HTERT RPE-1 (cell line): ENCODE results near the gene USP51.
"Not testable (repeated sequence)": the region's sequence is repeated elsewhere in the genome, so short reads cannot be mapped to it uniquely, and the experiment has no call there.

ENCODE experiments used
- in situ Hi-C: fragments of 300-500 bp; cut with MboI; formaldehyde crosslinking; loops from 4 replicates; pipeline ENCODE4 v1.14.3; 2020; ENCODE audit warnings: low sequenced_read_pairs

Gene USP51

DNA sequence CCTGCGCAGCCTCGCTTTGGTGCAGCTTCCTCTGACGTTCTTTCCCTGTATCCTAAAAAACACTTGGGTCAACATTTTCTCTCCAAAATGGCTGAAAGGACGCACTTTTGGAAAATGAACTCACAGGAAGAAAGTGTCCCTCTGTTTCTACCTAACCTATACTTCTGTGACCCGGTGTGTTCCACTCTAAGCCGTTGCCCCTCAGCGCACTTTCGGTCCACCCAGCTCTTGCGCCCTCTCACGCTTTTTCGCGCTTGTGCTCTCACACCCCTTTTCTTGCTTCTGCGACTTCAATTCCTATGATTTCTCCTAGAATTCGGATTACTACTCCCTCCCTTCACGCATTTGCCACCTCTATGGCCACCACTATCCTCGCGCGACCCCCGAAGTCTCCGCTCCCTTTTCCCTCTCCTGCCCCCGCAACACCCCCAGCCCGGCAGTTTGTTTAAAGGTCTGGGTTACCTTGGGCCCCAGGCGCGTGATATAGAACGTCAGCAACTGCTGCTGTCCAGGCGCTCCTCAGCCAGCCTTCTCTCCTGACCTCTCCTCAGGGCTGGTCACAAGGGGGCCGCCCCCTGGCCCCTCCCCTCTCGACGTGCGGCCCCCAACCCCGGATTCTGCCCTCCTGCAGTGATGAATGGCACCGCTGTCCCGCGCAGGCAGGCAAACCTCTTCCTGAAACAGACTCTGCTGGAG is at the start of gene USP51:
TSS of gene USP51 (minus strand) at position 535 of the 696 bp plus-strand sequence. CDS start 909 bp downstream, outside the sequence.
- in situ Hi-C loops = no loop called here

DNA sequence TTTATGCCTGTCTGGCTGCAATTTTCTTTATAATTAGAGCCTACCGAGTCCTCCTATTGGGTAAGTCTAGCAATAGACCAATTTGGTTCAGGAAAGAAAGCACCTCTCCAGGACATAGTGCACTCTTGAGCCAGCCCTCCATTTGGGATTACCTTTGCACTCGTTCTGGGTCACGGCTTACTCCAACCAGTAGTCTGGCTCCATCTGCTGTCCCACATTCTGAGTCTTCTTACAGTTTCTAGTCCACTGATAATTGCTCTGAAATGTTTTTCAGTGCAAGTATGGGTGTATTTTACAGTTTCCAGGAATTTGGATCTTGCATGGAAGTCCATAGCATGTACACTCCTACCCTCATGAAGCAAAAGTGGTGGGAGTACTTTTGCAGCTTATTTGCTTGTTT is 34.8 kb upstream of the USP51 start:
- in situ Hi-C loops = no loop called here

DNA sequence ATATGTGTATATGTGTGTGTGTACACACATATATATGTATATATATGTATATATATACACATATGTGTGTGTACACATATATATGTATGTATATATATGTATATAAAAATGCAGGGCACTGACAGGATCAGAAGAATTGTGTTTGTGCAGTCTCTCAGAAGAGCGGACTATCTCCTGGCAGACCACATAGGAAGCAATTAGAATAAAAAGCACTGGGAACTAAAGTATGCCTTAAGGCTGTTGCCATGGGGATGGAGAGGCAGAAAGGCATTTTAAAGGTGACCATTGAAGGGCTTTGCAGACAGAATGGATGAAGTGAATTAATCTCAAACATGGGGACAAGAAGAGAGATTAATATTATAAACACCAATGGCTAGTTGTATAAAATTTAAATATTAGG is 33.7 kb upstream of the USP51 start:
- in situ Hi-C loops = no loop called here

DNA sequence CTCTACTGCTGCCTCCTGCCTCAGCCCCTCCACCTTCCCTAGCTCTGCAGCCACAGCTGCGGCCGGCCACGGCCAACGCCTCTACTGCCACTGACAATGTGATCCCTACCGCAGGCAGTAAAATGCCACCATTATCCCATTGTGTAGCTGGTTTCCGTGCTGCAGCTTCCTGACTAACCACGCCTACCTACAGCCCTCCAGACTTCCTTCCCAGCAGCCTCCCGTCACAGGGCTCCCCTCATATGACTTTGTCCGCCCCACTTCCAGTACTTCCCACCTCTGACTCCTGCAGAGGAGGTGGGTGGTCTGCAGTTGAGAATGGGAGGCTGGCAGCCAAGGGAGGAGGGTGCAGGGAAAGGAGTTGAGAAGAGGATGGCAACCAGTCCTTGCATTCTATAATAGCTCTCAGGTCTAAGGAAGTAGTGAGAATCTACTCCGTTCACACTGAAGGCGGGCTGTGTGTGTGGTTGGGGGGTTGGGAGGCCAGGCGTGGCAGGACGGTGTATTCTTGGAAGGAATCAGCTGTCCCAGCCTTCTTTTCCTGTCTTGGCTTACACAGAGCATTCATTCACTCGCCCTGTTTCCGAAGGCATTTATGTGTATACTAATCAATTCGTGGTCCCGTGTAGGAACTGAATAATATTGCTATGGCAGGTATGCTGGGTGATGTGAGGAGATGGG is 33.1 kb upstream of the USP51 start:
- in situ Hi-C loops = no loop called here

DNA sequence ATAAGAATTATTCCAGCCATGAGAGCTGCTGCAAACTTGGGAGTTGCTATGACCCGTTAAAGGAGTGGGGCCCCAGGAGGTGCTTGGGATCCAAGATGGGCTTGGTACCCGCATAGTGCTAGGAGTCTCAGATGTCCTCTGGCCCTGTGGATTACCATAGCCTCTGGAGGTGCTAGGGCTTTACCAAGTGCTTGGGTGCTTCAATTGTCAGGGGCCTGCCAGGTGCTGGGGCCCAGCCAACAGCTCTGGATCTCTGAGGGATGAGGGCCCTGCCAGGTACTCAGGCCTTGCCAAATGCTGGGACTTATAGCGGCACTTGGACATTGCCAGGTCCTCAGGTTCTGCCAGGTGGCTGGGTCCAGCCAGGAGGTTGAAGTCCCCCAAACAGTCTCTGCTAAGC is 32.0 kb upstream of the USP51 start:
- in situ Hi-C loops = no loop called here

DNA sequence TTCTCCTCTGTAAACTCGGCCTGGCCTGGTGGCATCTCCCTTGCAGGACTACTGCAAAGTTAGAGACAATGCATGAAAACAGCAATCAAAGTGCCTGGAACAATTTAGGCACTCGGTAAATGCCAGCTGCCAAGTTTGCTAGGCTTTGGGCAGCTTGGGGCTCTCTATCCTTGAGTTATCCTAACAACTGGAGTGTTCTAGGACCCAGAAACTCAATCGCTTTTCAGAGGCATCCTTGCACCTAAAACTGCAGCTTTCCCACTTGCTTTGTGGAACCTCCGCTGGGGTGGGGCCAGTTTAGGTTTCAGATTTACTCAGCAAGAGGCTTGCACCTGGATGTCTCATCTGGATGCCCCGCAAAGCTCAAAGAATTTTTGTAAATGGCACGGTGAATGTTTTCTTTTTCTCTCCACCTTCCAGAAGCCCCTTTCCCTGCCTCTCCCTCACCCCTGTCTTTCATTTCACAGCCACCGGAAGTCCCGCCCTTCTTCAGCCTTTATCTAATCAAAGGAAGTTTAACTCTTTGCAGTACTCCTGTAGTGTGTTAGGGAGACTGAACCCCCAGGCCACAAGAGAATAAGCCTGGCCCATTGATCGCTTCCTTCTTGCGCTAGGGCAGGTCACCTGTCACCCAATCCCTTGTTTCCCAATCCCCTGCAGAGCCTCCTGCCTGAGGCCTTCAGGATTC is 27.3 kb upstream of the USP51 start:
- in situ Hi-C loops = not testable (repeated sequence)

DNA sequence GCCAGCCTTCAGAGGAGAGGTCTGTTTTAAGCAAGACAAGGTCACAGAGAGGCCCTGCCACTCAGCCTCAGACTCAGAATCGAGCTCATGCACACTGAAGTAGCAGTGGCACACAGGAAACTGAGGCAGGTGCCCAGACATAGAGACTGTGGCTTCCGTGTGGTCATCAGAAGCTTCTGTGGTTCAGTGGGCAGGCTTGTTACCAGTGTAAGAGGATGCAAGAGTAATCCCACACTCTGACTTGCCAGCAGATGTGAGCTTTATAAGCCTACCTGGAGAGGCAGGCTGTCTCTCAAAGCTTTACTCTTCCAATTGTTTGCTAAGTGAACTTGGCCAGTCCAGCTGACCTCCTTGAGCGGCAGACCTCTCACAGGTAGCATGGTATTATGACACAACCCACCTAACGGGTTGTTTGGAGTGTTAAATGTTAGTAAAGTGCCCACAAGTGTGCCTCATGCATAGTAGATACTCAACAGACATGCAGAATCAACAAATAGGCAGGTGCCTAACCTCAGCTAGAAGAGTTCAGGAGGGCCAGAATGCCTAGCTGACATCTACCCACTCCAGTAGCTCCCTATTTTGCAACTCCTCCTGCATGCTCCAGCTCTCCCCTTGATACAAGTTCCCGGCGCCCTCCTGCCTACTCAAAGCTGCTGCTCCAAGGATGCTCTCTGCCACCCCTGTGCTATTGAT is 23.5 kb upstream of the USP51 start:
- in situ Hi-C loops = not testable (repeated sequence)

DNA sequence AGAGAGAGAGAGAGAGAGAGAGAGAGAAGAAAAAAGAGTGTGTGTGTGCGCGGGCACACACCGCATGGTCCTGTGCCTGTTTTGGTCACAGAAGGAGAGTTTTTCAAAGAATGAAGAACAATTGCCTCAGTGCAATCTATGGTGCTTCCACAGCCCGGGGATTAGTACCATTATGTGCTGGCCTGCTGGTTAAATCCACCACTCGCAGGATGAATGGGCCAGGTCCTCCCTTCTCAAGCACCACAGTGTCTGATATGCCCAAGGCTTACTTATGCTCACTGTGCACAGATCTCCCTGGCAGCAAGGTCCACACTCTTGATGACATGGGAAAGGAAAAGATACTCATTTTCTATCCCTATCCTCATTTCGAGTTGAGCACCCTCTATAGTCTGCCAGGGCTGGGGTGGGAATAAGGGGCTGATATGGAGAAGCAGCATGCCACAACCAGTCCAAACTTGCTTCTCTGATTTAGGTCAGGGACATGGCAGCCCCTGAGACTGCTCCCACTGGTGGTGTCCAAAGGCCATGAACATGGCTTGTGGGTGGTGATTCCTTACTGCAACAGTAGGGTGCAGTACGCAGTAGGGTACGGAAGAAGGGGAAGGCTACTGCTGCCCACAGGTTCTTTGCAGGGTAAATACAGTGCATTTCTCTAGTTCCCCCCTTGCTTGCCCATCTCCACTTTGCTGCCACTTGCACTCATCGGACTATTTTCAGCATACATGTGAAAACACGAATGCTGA is 18.9 kb upstream of the USP51 start:
- in situ Hi-C loops = not testable (repeated sequence)

DNA sequence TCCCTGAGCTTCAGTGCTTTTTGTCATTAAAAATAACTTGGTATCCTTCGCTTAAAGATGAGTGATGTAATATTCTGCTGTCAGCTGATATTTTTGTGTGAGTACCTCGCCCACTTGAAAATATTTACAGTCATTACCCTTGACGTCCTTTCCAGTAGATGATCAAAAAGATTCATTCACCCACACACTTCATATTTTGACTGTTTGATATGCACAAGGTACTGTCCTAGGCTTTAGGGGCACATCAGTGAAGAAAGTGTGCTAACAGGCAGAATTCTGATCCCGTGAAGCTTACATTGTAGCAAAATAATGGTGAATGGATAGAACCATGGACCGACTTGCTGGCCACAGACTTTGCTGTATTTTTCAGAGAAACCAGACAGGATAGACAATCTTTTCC is 18.1 kb upstream of the USP51 start:
- in situ Hi-C loops = not testable (repeated sequence)

DNA sequence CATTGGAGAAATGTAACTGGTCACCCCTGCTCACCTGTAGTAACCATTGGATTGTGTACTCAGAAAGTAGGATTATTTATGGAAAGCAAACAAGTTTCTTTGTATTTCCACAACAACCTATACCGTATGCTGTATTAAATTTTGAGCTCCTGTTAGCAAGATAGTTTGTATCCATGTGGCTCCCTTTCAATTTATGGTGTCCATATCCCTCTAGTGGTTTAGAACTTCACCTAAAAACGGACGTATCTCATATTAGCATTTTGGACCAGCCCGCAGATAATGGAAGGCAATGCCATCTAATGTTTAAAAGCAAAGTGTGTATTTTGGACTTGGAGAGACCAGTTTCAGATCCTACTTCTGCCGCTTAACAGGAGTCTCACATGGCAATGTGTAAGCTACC is 17.4 kb upstream of the USP51 start:
- in situ Hi-C loops = not testable (repeated sequence)

DNA sequence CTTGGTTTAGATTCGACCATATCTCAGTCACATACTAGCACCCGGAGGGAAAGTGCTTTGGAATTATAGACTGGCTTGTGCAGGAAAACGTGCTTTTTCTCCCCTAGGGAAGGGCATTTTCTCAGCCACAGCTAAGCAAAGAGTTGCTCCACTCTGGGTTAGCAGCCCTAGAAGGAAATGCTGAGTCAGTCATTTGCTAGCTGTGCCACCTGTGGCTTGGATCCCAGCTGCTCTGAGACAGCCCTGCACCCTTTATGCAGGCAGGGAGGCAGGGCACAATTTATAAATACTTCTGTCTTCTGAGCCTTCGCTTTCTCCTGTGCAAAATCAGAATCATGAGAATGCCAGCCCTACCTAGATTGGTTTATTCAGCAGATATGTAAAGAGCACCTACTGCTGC is 1.3 kb upstream of the USP51 start:
- in situ Hi-C loops = no loop called here

DNA sequence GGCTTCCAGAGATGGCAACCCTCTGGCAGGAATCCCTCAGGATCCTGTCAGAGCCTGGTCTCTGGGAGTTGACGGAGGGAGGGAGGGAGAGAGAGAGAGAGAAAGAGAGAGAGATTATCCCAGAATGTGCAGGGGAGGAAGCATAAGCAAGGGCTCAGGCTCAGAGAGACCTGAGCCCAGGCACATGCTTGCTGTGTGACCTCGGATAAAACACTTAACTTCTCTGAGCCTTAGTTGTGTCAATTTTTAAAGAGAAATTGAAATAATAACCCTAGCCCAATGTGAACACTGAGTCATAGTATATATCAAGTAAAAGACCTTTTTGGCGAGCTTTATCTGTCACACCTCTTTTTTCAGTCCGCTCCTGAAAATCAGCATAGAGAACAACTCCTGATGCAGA is 473 bp upstream of the USP51 start:
- in situ Hi-C loops = no loop called here

DNA sequence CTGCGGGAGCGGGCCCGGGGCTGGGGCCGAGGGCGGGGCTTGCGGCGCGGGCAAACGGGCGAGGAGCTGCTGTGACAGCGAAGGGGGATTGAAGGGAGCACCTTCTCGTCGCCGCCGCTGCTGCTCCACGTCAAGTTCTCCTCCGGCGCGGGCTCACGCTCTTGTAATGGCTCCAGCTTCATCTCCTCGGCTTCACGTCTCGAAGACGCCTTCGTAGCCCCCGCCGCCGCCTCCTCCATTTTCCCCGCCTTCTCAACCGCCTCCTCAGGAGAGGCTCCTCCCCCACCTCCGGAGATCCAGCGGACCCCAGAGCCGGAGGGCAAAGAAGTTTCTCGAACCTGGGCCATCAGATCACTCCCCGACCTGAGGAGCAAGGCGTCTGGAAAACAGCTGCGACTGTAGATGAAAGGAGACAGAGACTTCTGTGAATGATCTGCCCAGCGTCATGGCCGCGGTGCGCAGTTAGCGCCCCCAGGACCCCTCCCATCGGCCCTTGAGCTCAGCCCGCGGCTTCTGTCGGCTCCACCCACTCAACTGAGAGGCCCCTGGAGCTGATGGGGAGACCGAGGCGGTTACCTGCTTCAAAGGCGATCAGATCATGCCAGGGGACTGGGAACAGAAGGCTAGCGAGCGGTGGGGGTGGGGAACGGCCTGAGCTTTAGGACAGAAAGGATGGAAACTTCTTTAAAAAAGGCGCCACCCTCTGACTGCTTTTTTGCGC is 895 bp downstream of the USP51 start:
- in situ Hi-C loops = no loop called here

DNA sequence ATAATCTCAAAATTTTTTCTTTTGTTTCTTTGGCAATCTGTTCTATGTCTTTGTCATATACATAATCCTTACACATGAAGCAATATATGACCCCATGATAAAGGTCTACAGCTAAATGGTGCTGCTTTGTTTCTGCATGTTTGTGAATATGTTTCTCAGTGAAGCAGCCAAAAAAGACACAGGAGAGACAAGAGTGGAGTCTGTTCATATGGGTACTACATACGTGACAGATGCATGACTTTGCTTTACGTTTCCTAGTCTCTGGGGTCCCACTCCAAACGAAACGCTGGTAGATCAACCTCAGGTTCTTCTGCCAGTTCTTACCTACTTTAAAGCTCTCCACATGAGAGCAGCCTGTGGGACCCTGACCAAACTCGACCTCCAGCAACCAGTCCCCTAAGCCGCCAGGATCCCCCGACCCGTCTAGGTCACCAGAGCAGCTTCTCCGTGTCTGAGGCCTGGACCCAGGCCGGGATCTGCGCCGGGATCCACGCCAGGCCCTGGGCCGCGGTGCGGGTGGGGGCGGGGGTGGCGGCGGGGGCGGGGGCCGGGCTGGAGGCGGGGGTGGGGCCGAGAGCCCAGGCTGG is 1.5 kb downstream of the USP51 start:
- in situ Hi-C loops = no loop called here

DNA sequence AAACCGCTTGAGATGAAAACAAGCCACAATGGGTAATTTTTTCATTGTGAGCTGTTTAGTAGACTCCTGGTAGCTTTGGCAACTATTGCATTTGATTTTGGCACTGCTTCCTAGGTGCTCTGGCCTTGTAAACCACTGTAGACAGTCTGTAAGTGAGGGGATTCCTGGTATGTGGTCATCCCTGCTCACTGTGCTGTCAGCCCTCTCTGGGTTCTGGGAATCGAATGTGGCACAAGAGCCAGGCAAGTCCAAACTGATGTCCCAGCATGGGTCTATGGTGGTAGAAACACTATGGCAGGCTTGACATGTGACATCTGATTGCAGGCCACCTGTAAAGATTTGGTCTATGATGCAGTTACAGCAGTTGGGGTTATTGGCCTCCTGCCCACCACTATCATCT is 2.5 kb downstream of the USP51 start:
- in situ Hi-C loops = no loop called here

DNA sequence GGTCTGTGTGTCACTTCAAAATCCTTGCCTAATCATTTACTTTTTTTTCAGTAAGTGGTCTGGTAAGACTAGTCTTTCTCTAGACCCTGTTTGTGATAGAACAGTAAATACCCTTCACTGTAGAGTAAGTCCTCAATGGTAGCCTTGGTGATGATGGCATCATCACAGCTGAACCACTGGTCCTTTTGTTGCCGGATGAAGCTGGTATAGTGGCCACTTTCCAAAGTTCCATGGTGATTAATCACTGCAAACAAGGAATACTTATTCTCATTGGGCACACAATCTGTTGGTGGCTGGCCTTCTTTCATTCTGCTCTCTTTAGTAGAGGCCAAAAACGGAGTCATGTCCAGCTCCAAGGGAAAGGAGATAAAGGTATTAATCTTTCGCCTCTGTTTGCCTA is 2.9 kb downstream of the USP51 start:
- in situ Hi-C loops = no loop called here

DNA sequence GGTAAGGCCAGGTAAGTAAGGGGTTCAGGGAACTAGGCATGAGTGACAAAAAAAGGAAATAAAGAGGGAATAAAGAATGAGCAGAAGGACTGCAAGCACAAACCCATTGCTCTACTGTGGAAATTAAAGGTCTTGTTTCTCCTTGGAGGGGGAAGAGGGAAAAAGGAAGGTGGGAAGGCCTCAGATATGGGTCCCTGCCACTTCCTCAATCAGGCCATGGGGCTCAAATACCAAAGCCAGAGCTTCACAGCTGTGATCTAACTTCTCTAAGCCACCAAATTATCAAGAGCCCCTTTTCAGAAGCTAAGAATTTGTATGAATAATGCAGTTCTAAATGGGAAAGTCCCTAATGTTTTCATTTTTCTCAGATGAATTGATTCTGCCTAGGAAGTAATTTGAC is 4.7 kb downstream of the USP51 start:
- in situ Hi-C loops = no loop called here

DNA sequence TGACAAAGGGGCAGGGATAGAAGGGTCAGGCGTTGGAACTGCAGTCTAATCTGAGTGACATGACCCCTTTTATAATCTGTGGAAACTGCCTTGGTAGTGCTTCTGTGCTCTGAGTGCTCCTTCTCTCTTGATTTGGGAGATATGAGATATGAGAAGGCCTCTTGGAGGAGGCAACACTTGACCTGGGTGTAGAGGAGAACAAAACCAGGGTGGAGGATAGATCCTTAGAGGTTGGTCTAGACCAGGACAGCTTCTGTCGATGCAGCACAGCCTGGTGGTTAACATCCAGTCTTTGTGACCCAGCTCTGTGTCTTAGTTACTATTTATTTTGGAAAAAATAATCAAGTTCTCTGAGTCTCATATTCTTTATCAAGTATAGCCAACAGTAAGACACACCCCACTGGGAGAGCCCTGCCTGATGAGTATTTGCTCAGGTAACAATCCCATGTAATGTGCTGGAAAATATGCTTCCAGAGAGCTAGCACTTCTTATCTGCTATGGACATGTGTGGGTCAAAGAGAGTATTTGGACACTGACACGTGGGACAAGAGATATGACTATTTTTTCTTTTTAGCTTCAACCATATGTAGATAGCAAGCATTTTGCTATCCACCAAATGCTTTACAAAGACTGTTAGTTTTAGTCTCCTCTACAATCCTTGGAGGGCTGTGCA is 9.1 kb downstream of the USP51 start:
- in situ Hi-C loops = no loop called here

DNA sequence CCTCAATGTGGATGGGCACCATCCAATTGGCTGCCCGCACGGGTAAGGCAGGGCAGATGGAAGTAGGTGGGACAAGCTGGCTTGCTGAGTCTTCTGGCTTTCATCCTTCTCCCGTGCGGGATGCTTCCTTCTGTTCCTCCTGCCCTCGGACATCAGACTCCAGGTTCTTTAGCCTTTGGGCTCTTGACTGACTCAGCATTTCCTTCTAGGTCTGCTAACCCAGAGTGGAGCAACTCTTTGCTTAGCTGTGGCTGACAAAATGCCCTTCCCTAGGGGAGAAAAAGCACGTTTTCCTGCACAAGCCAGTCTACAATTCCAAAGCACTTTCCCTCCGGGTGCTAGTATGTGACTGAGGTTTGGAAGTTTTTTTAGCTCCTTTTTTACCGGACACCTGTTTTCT is 9.7 kb downstream of the USP51 start:
- in situ Hi-C loops = not testable (repeated sequence)
